GM21529 (cell line): ENCODE results near the gene SDF4.
"Not testable (repeated sequence)": the region's sequence is repeated elsewhere in the genome, so short reads cannot be mapped to it uniquely, and the experiment has no call there.

Source experiments
- ATAC-seq: cut with Tn5 transposase; IDR thresholded peaks from one replicate; pipeline ENCODE4 v1.9.1; 2021; ENCODE audit not compliant: unreplicated experiment

SDF4 gene

GRCh38 chr1:1199961-1200875, 31.6 kb downstream of the SDF4 start:
- ATAC-seq = no peak

GRCh38 chr1:1199141-1199960, 32.5 kb downstream of the SDF4 start:
- no peak for ATAC-seq

GRCh38 chr1:1198423-1199140, 33.2 kb downstream of the SDF4 start:
- ATAC-seq = no peak

- ATAC-seq = no peak
Measured at GRCh38 chr1:1197551-1198422, 34.0 kb downstream of the SDF4 start.

- no peak for ATAC-seq
Measured at GRCh38 chr1:1197188-1197500, 34.7 kb downstream of the SDF4 start.

GRCh38 chr1:1196431-1197187, 35.2 kb downstream of the SDF4 start:
- no peak for ATAC-seq

- not testable (repeated sequence) for ATAC-seq
Measured at GRCh38 chr1:1195726-1196125, 36.1 kb downstream of the SDF4 start.

GRCh38 chr1:1194723-1195122, 37.1 kb downstream of the SDF4 start:
- no peak for ATAC-seq

GRCh38 chr1:1191734-1192133, 40.1 kb downstream of the SDF4 start:
- ATAC-seq = no peak

GRCh38 chr1:1189111-1189510, 42.7 kb downstream of the SDF4 start:
- no peak for ATAC-seq

GRCh38 chr1:1187938-1188337, 43.9 kb downstream of the SDF4 start:
- ATAC-seq = no peak

GRCh38 chr1:1185101-1185765, 46.6 kb downstream of the SDF4 start:
- ATAC-seq = no peak

- no peak for ATAC-seq
Measured at GRCh38 chr1:1183833-1184775, 47.7 kb downstream of the SDF4 start.

GRCh38 chr1:1183221-1183747, 48.5 kb downstream of the SDF4 start:
- no peak for ATAC-seq

GRCh38 chr1:1182491-1183220, 49.1 kb downstream of the SDF4 start:
- no peak for ATAC-seq

GRCh38 chr1:1181938-1182410, 49.8 kb downstream of the SDF4 start:
- ATAC-seq = no peak
